Lung (tissue), 12 donors: ENCODE results near the gene CRYGA. TPM values are rescaled to one million over a fixed set of nuclear protein-coding genes. Genes with fewer than 3 reads are reported as not detected.
"Not testable (repeated sequence)": the region's sequence is repeated elsewhere in the genome, so short reads cannot be mapped to it uniquely, and the experiment has no call there.

Source experiments
- ATAC-seq: fragments of 200-7000 bp; cut with Tn5 transposase; one replicate; pipeline ENCODE4 v1.9.1; 2020; ENCODE audit warnings: moderate number of reproducible peaks; ENCODE audit not compliant: insufficient read depth, low FRiP score
- DNase-seq, 3 donors: peaks; one replicate each; pipeline ENCODE4 v3.0.0-alpha.2; 2013 to 2017
- H3K27ac ChIP-seq, 2 donors: one replicate each; pipeline ENCODE4 v1.5.1; 2013; ENCODE audit warnings: mild to moderate bottlenecking in 2 of 2, moderate library complexity in 2 of 2, control low read depth in 1 of 2, inconsistent platforms in 1 of 2, low read depth in 1 of 2, low read length in 1 of 2
- H3K27me3 ChIP-seq, 3 donors: one replicate each; pipeline ENCODE4 v1.5.1; 2013; ENCODE audit warnings: low read length in 2 of 3; ENCODE audit not compliant: control insufficient read depth in 3 of 3, insufficient read depth in 3 of 3
- H3K36me3 ChIP-seq, 4 donors: one replicate each; pipeline ENCODE4 v1.5.1; 2013; ENCODE audit warnings: low read length in 4 of 4, mild to moderate bottlenecking in 1 of 4, moderate library complexity in 1 of 4; ENCODE audit not compliant: control insufficient read depth in 4 of 4, insufficient read depth in 4 of 4
- H3K4me1 ChIP-seq, 5 donors: one replicate each; pipeline ENCODE4 v1.5.1; 2013; ENCODE audit warnings: low read length in 5 of 5, mild to moderate bottlenecking in 2 of 5, moderate library complexity in 1 of 5; ENCODE audit not compliant: control insufficient read depth in 5 of 5, insufficient read depth in 5 of 5
- H3K4me3 ChIP-seq: one replicate; pipeline ENCODE4 v1.5.1; 2013; ENCODE audit warnings: mild to moderate bottlenecking, control low read depth, moderate library complexity
- H3K9ac ChIP-seq, 2 donors: one replicate each; pipeline ENCODE4 v1.5.1; 2013; ENCODE audit warnings: low read length in 2 of 2, control low read depth in 1 of 2; ENCODE audit not compliant: insufficient read depth in 1 of 2
- H3K9me3 ChIP-seq, 4 donors: one replicate each; pipeline ENCODE4 v1.5.1; 2013; ENCODE audit warnings: low read length in 3 of 4, mild to moderate bottlenecking in 1 of 4, moderate library complexity in 1 of 4; ENCODE audit not compliant: control insufficient read depth in 4 of 4, insufficient read depth in 3 of 4
- WGBS, 2 donors: extraction: QIAGEN DNeasy Blood & Tissue Kit; methylation state at CpG; one replicate each; pipeline ENCODE4 v1.1.7; 2013; 5-methylcytosine and 5-hydroxymethylcytosine counted together
- polyA plus RNA-seq, 2 donors: library from polyadenylated mRNA; stranded (reverse); fragments of 200-250 nt; gene quantifications; one replicate each; pipeline ENCODE4 v1.2.1, GENCODE V29; 2013
- total RNA-seq, 2 donors: library from RNA; depleted of rRNA in 1 of 2; stranded (reverse); fragments of >200 nt in 1 of 2; gene quantifications; one replicate each; pipeline ENCODE4 v1.2.1, GENCODE V29; 2014 to 2021
- TF ChIP-seq, protein P1 (sequence below): IDR thresholded peaks from 2 replicates; pipeline ENCODE4 v1.5.1; 2012; ENCODE audit warnings: mild to moderate bottlenecking; ENCODE audit errors: control extremely low read depth, extremely low read depth
- donor health status: control.
- donor health status: control.
- donor health status: Bipolar disorder and iron deficiency.
- donor health status: healthy.
- donor health status: DM: yes; HTN: yes; CAD: no.

Gene CRYGA
- total and polyA plus RNA-seq, 4 donors: not detected

DNA sequence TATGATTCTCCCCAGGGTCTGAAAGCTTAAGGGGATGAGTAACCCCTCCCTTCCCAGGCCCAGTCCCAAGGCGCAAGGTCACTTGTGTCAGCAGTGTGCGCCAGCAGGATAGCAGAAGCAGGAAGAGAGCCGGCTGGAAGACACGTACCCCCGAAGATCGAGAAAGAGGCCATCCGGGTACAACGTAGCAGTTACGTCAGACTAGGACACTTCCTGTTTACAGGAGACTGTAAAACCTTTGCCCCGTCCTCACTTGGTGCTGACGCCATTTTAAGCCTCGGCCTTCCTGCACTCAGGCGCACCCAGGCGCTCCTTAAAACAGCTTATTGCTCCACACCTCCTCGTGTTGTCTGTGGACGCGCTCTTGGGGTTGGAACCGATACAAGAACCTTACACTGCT lies 23.9 kb downstream of the CRYGA start:
- H3K4me3 ChIP-seq: no peak overlapping the region
- TF ChIP-seq, protein P1, sequence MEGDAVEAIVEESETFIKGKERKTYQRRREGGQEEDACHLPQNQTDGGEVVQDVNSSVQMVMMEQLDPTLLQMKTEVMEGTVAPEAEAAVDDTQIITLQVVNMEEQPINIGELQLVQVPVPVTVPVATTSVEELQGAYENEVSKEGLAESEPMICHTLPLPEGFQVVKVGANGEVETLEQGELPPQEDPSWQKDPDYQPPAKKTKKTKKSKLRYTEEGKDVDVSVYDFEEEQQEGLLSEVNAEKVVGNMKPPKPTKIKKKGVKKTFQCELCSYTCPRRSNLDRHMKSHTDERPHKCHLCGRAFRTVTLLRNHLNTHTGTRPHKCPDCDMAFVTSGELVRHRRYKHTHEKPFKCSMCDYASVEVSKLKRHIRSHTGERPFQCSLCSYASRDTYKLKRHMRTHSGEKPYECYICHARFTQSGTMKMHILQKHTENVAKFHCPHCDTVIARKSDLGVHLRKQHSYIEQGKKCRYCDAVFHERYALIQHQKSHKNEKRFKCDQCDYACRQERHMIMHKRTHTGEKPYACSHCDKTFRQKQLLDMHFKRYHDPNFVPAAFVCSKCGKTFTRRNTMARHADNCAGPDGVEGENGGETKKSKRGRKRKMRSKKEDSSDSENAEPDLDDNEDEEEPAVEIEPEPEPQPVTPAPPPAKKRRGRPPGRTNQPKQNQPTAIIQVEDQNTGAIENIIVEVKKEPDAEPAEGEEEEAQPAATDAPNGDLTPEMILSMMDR: no peak
- no peaks in the 10 kb centered on the region for H3K36me3 ChIP-seq
- H3K27ac ChIP-seq: no peak overlapping the region
- ATAC-seq (no peak), DNase-seq (no peak)
- H3K9me3 ChIP-seq: peaks cover 0 to 5% (median 0%) of the 10 kb centered on the region in 4 donors
- H3K27me3 ChIP-seq: no peaks in the 10 kb centered on the region
- H3K4me1 ChIP-seq: no peaks in the 10 kb centered on the region
- WGBS, 2 donors: 76 to 80% methylated on average over 18 of the region's 18 CpGs
- H3K9ac ChIP-seq: no peak overlapping the region

DNA sequence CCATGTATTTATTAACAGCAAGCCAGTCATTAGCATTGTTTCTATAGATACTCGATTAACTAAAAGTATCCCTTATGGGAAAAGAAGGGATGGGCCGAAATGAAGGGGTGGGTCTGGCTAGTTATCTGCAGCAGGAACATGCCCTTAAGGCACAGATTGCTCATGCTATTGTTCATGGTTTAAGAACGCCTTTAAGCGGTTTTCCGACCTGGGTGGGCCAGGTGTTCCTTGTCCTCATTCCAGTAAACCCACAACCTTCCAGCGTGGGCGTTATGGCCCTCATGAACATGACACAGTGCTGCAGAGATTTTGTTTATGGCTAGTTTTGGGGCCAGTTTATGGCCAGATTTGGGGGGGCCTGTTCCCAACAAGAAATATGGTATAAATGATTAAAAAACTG lies 25.1 kb downstream of the CRYGA start:
- not testable (repeated sequence) for H3K9ac ChIP-seq, H3K27ac ChIP-seq, DNase-seq, H3K27me3 ChIP-seq, H3K4me1 ChIP-seq, H3K9me3 ChIP-seq, H3K4me3 ChIP-seq, ATAC-seq, H3K36me3 ChIP-seq
- WGBS, 2 donors: 95 to 96% methylated on average over 7 of the region's 7 CpGs

DNA sequence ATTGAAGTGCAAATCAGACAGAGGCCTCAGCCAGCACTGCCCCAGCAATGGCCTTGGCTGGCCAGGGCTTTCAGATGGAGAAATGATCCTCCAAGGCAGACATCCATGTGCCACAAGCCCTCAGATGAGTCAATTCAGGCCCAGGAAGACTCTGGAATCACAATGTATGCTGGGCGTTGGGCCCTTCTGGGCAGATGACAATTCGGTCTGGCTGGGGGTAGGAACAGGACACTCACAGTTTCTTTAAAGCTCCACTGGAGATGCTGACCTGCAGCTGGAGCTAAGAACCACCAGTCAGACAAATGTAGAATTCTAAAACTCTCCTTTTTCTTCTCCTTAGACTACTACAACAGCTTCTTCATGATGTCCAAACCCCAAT lies 26.7 kb downstream of the CRYGA start:
- DNase-seq (no peak), ATAC-seq (no peak)
- TF ChIP-seq, protein P1: no peak
- 93 to 95% methylated on average over 2 of the region's 2 CpGs for WGBS, 2 donors
- H3K9ac ChIP-seq: no peak overlapping the region
- no peaks in the 10 kb centered on the region for H3K4me1 ChIP-seq
- no peaks in the 10 kb centered on the region for H3K36me3 ChIP-seq
- H3K4me3 ChIP-seq: no peak overlapping the region
- H3K27me3 ChIP-seq: no peaks in the 10 kb centered on the region
- peak overlapping the region in 1 of 2 donors; percentile 24 for H3K27ac ChIP-seq
- peaks cover 0 to 5% (median 0%) of the 10 kb centered on the region in 4 donors for H3K9me3 ChIP-seq

DNA sequence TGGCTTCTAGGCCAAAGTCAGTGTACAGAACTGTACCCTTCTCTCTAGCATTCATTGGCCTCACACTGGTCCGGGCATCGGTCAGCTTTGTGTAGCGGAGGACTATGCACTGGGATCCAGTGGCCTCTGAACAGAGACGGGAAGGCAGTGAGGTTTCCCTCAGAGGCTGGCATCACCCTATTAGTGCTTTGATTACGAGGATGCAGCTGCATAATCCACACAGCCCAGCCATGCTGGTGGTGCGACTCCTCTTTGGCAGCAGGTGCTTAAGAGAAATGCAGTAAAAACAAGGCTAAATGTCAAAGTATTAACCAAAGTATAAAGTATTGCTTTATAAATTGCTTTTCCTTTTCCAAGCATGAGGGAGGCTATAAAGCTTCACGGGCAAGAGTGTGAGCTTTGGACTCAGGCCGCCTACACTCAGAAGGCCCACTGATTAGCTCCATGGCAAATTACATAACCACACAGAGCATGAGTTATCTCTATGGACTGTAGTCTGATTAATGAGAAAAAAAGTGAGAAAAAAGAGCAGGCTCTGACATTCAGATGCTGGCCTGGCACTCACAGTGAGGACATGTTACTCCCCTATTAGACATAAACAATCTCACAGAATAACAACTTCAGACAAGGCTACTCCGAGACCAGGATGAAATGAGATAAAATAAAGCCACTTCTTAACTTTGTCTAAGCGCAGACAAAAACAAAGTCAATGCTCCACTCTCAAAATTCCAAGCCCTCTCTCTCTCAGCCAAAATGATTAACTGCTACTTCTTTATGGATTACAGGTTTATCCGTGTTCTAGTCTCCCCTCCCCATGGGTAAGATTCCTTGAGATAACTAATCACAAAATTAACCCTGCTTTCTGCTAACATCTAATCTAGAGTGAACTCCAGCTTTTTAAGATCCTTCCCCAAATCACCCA lies 27.3 kb downstream of the CRYGA start:
- peak in 1 of 3 donors; percentile 6 for DNase-seq
- Histone ChIP-seq H3K36me3 (no peaks in the 10 kb centered on the region), H3K27me3 (no peaks in the 10 kb centered on the region), H3K27ac (no peak overlapping the region), H3K4me1 (no peaks in the 10 kb centered on the region), H3K4me3 (no peak overlapping the region), H3K9me3 (peaks cover 0 to 5% (median 0%) of the 10 kb centered on the region in 4 donors), H3K9ac (no peak overlapping the region)
- 85 to 92% methylated on average over 11 of the region's 11 CpGs for WGBS, 2 donors
- no peak for ATAC-seq
- TF ChIP-seq, protein P1: no peak
